K562 (cell line): Measurements from ENCODE around the gene BNIPL. TPM values are rescaled to one million over a fixed set of nuclear protein-coding genes. Genes with fewer than 3 reads are reported as not detected.

Experiments
- BRCA1 ChIP-seq, 2 experiments: fragments of 450-650 bp in 1 of 2; sonication (generic) in 1 of 2; formaldehyde crosslinking in 1 of 2; IDR thresholded peaks; 2 replicates each; pipeline versions ENCODE4 v1.5.0 to v1.6.1; 2017 to 2020; ENCODE audit warnings: mild to moderate bottlenecking in 1 of 2, missing genetic modification reagents in 1 of 2
- BRD9 ChIP-seq: fragments of 450-650 bp; IDR thresholded peaks from 2 replicates; pipeline ENCODE4 v1.6.1; 2018; ENCODE audit warnings: low read depth; ENCODE audit not compliant: partially characterized antibody
- CHD2 ChIP-seq: IDR thresholded peaks from 2 replicates; pipeline ENCODE4 v1.6.1; 2011; ENCODE audit warnings: low read depth, low read length
- HMG20B ChIP-seq: fragments of 250-450 bp; sonication (Bioruptor Pico); IDR thresholded peaks from 2 replicates; pipeline ENCODE4 v1.5.0; 2021; ENCODE audit warnings: mild to moderate bottlenecking
- HMGXB4 ChIP-seq: sonication (generic); formaldehyde crosslinking; IDR thresholded peaks from 2 replicates; pipeline ENCODE4 v1.8.1; 2023; ENCODE audit warnings: mild to moderate bottlenecking, missing genetic modification reagents
- MYBL2 ChIP-seq, 2 experiments: fragments of 450-650 bp in 1 of 2; sonication (generic) in 1 of 2; formaldehyde crosslinking in 1 of 2; IDR thresholded peaks; 2 replicates each; pipeline versions ENCODE4 v1.6.1 to v1.8.1; 2017 to 2022; ENCODE audit warnings: borderline replicate concordance in 1 of 2, inconsistent platforms in 1 of 2, low read depth in 1 of 2, mild to moderate bottlenecking in 1 of 2, missing genetic modification reagents in 1 of 2, moderate library complexity in 1 of 2
- NR2C1 ChIP-seq, 2 experiments: fragments of 450-650 bp; IDR thresholded peaks; 2 replicates each; pipeline ENCODE4 v1.6.1; 2017; ENCODE audit warnings: mild to moderate bottlenecking in 2 of 2, antibody characterized with exemption in 1 of 2, inconsistent platforms in 1 of 2, missing compliant biosample characterization in 1 of 2, missing genetic modification characterization in 1 of 2
- POLR2AphosphoS2 ChIP-seq: IDR thresholded peaks from 2 replicates; pipeline ENCODE4 v1.6.1; 2012; ENCODE audit warnings: low read length, improper control_type of control experiment
- POLR2B ChIP-seq: fragments of 450-650 bp; IDR thresholded peaks from 2 replicates; pipeline ENCODE4 v1.6.1; 2018; ENCODE audit warnings: low read depth; ENCODE audit not compliant: partially characterized antibody
- RBBP5 ChIP-seq: fragments of 200-600 bp; sonication (generic); IDR thresholded peaks from 2 replicates; pipeline ENCODE4 v1.6.1; 2012; ENCODE audit warnings: borderline replicate concordance, mild to moderate bottlenecking, low read length, control low read depth, inconsistent platforms; ENCODE audit not compliant: insufficient read depth, poor library complexity, severe bottlenecking
- SLC30A9 ChIP-seq: fragments of 250-450 bp; sonication (Bioruptor Pico); IDR thresholded peaks from 2 replicates; pipeline ENCODE4 v1.8.0; 2022; ENCODE audit warnings: mild to moderate bottlenecking, moderate library complexity
- TAF15 ChIP-seq: fragments of 200-400 bp; formaldehyde crosslinking; IDR thresholded peaks from 2 replicates; pipeline ENCODE4 v1.6.1; 2017; ENCODE audit warnings: mild to moderate bottlenecking, low read depth, low read length, moderate library complexity
- XRCC3 ChIP-seq: fragments of 450-650 bp; IDR thresholded peaks from 2 replicates; pipeline ENCODE4 v1.6.1; 2017; ENCODE audit warnings: mild to moderate bottlenecking, moderate library complexity
- ZNF12 ChIP-seq: sonication (generic); formaldehyde crosslinking; IDR thresholded peaks from 2 replicates; pipeline ENCODE4 v1.4.0; 2020; ENCODE audit warnings: mild to moderate bottlenecking, missing genetic modification reagents
- ZNF197 ChIP-seq: fragments of 200-800 bp; sonication (Bioruptor generic); IDR thresholded peaks from 2 replicates; pipeline ENCODE4 v1.6.1; 2016; ENCODE audit warnings: low read depth, missing genetic modification characterization, missing compliant biosample characterization
- ZNF263 ChIP-seq: sonication (generic); formaldehyde crosslinking; IDR thresholded peaks from 2 replicates; pipeline ENCODE4 v1.8.0; 2022; ENCODE audit warnings: mild to moderate bottlenecking, missing genetic modification reagents, borderline replicate concordance
- ZNF408 ChIP-seq: fragments of 250-450 bp; sonication (Bioruptor Pico); IDR thresholded peaks from 2 replicates; pipeline ENCODE4 v1.4.0; 2020; ENCODE audit warnings: low read depth, mild to moderate bottlenecking, moderate library complexity
- ZNF436 ChIP-seq: fragments of 250-450, 450-650 bp; sonication (Bioruptor Pico); formaldehyde crosslinking; IDR thresholded peaks from 2 replicates; pipeline ENCODE4 v1.7.0; 2020; ENCODE audit warnings: mild to moderate bottlenecking
- polyA plus RNA-seq, 8 experiments: library from polyadenylated mRNA; depleted of rRNA in 4 of 8; stranded (reverse) in 5 of 8; unstranded in 3 of 8; fragments of >200 nt; fragmentation: Nextera tagmentation in 2 of 8; fragmentation: Illumina TruSeq in 1 of 8; extraction: Ambion mirVana in 2 of 8; extraction: Trizol in 1 of 8; gene quantifications; 2 replicates each; pipeline versions ENCODE4 v1.2.1 to v1.2.3, GENCODE V29; 2011 to 2014; ENCODE audit warnings: inconsistent platforms in 1 of 8, missing spikeins in 1 of 8
- total RNA-seq, 7 experiments: library from RNA; depleted of rRNA in 6 of 7; stranded (reverse); fragments of >200 nt in 6 of 7; fragmentation: Illumina TruSeq in 2 of 7; extraction: Trizol in 2 of 7; gene quantifications; 2 replicates each; pipeline versions ENCODE4 v1.2.1 to v1.2.3, GENCODE V29; 2011 to 2021; ENCODE audit warnings: low replicate concordance in 1 of 7

BNIPL gene
- total and polyA plus RNA-seq, 9 of the 15 experiments (the other 6 are each of a cell fraction or from before 2014, with no cell fraction given): 0.08 to 1.4 (median 0.68) TPM

GRCh38 chr1:151060007-151060656 is 23.7 kb downstream of the BNIPL start, which contains the start of gene MLLT11 (continued):
- TF ChIP-seq NR2C1 (IDR thresholded peaks at IDR 0.05) (no peak), NR2C1 (tag; IDR thresholded peaks at IDR 0.05) (no peak), CHD2 (no peak), RBBP5 (peak; percentile 19), XRCC3 (no peak), ZNF12 (CRISPR knock-in tag) (no peak), ZNF436 (CRISPR knock-in tag) (no peak), POLR2B (peak; percentile 46), TAF15 (no peak), ZNF197 (CRISPR knock-in tag) (no peak), ZNF408 (CRISPR knock-in tag) (no peak), HMGXB4 (CRISPR knock-in tag) (no peak), BRD9 (no peak), HMG20B (CRISPR knock-in tag) (no peak), POLR2AphosphoS2 (no peak), ZNF263 (CRISPR knock-in tag) (0 out of 2 replicates have a peak, but pooled peaks have one; percentile 17), BRCA1 (IDR thresholded peaks at IDR 0.05) (no peak), BRCA1 (CRISPR knock-in tag; IDR thresholded peaks at IDR 0.05) (no peak), SLC30A9 (CRISPR knock-in tag) (no peak), MYBL2 (IDR thresholded peaks at IDR 0.05; ENCODE audit: low read depth) (no peak), MYBL2 (CRISPR knock-in tag; IDR thresholded peaks at IDR 0.05; ENCODE audit: borderline replicate concordance) (no peak)
